ENCODE data around the gene CTCFL. TPM values are rescaled to one million over a fixed set of nuclear protein-coding genes. Genes with fewer than 3 reads are reported as not detected.

The CTCFL gene
- total and polyA plus RNA-seq, 8 donors: 0.39 to 0.67 (median 0.50) TPM; not detected in 2

GRCh38 chr20:57480444-57481160 is 44.3 kb downstream of the CTCFL start:
- Histone ChIP-seq H3K9me3 (no peaks in the 10 kb centered on the region), H3K4me3 (no peak overlapping the region), H3K36me3 (no peaks in the 10 kb centered on the region), H3K27me3 (peaks cover 0 to 27% of the 10 kb centered on the region in 2 donors), H3K27ac (no peak overlapping the region), H3K4me1 (peaks cover 0 to 25% of the 10 kb centered on the region in 2 donors)
- intact Hi-C loops (cut with DNase I): no loop called here
- DNase-seq (no peak), ATAC-seq (no peak)
- TF ChIP-seq CTCF (IDR thresholded peaks at IDR 0.05): no peak

GRCh38 chr20:57479196-57479595 is 45.7 kb downstream of the CTCFL start:
- DNase-seq (no peak), ATAC-seq (no peak)
- Histone ChIP-seq H3K36me3 (no peaks in the 10 kb centered on the region), H3K27ac (no peak overlapping the region), H3K27me3 (peaks cover 0 to 27% of the 10 kb centered on the region in 2 donors), H3K4me1 (peaks cover 0 to 38% of the 10 kb centered on the region in 2 donors), H3K9me3 (no peaks in the 10 kb centered on the region), H3K4me3 (no peak overlapping the region)
- intact Hi-C loops (cut with DNase I): no loop called here
- TF ChIP-seq CTCF (IDR thresholded peaks at IDR 0.05): no peak

GRCh38 chr20:57478176-57478575 is 46.8 kb downstream of the CTCFL start:
- Histone ChIP-seq H3K4me1 (peaks cover 2 to 48% of the 10 kb centered on the region in 2 donors), H3K27me3 (peaks cover 0 to 27% of the 10 kb centered on the region in 2 donors), H3K27ac (no peak overlapping the region), H3K9me3 (no peaks in the 10 kb centered on the region), H3K36me3 (no peaks in the 10 kb centered on the region), H3K4me3 (no peak overlapping the region)
- no peak for TF ChIP-seq CTCF (IDR thresholded peaks at IDR 0.05)
- DNase-seq: no peak
- ATAC-seq: no peak
- intact Hi-C loops (cut with DNase I): no loop called here

GRCh38 chr20:57476641-57477461 is 48.1 kb downstream of the CTCFL start:
- DNase-seq (no peak), ATAC-seq (no peak)
- TF ChIP-seq CTCF (IDR thresholded peaks at IDR 0.05): no peak
- peaks cover 3 to 54% of the 10 kb centered on the region in 2 donors for H3K4me1 ChIP-seq
- H3K9me3 ChIP-seq: no peaks in the 10 kb centered on the region
- intact Hi-C loops (cut with DNase I): no loop called here
- H3K27me3 ChIP-seq: peaks cover 0 to 27% of the 10 kb centered on the region in 2 donors
- no peak overlapping the region for H3K4me3 ChIP-seq
- H3K36me3 ChIP-seq: no peaks in the 10 kb centered on the region
- H3K27ac ChIP-seq: no peak overlapping the region

- Histone ChIP-seq H3K4me3 (no peak overlapping the region), H3K36me3 (no peaks in the 10 kb centered on the region), H3K4me1 (peaks cover 3 to 47% of the 10 kb centered on the region in 2 donors), H3K9me3 (no peaks in the 10 kb centered on the region), H3K27ac (peak overlapping the region in 1 of 2 donors; percentile 43), H3K27me3 (peaks cover 0 to 25% of the 10 kb centered on the region in 2 donors)
- TF ChIP-seq CTCF (IDR thresholded peaks at IDR 0.05): no peak
- ATAC-seq (no peak), DNase-seq (no peak)
- intact Hi-C loops (cut with DNase I): no loop called here
These were observed 48.8 kb downstream of the CTCFL start for GRCh38 chr20:57476084-57476526.

All from left lung (tissue), 10 donors.